Type B pancreatic cell (in vitro differentiated cells): ENCODE data around the gene KRT6C. TPM values are rescaled to one million over a fixed set of nuclear protein-coding genes. Genes with fewer than 3 reads are reported as not detected.
"Not testable (repeated sequence)": the region's sequence is repeated elsewhere in the genome, so short reads cannot be mapped to it uniquely, and the experiment has no call there.

Source experiments
- DNase-seq: peaks from one replicate; pipeline ENCODE4 v3.0.0; 2021; ENCODE audit warnings: mixed read lengths; ENCODE audit not compliant: unreplicated experiment; ENCODE audit errors: extremely low spot score
- H3K27ac Mint-ChIP-seq: 2 replicates; pipeline ENCODE4 v1.8.0; 2021; ENCODE audit warnings: mild to moderate bottlenecking, mixed read lengths
- H3K27me3 Mint-ChIP-seq: 2 replicates; pipeline ENCODE4 v1.8.0; 2021; ENCODE audit warnings: mixed read lengths
- H3K36me3 Mint-ChIP-seq: 2 replicates; pipeline ENCODE4 v1.8.0; 2021; ENCODE audit warnings: mixed read lengths
- H3K4me1 Mint-ChIP-seq: one replicate; pipeline ENCODE4 v1.8.0; 2021; ENCODE audit warnings: mixed read lengths; ENCODE audit not compliant: unreplicated experiment
- H3K4me3 Mint-ChIP-seq: 2 replicates; pipeline ENCODE4 v1.8.0; 2021; ENCODE audit warnings: mild to moderate bottlenecking, mixed read lengths
- H3K9me3 Mint-ChIP-seq: 2 replicates; pipeline ENCODE4 v1.8.0; 2021; ENCODE audit warnings: mixed read lengths
- total RNA-seq: library from RNA; stranded (reverse); gene quantifications from 2 replicates; pipeline ENCODE4 v1.2.1, GENCODE V29; 2021; ENCODE audit warnings: low replicate concordance
- TF ChIP-seq, protein P1 (sequence below): fragments of 200-600 bp; sonication (generic); conservative IDR thresholded peaks from 2 replicates; pipeline ENCODE4 v1.5.0; 2021; ENCODE audit warnings: antibody characterized with exemption, mild to moderate bottlenecking

Gene KRT6C
- total RNA-seq, 1 donor from 2014 or later = 0.19 TPM

DNA sequence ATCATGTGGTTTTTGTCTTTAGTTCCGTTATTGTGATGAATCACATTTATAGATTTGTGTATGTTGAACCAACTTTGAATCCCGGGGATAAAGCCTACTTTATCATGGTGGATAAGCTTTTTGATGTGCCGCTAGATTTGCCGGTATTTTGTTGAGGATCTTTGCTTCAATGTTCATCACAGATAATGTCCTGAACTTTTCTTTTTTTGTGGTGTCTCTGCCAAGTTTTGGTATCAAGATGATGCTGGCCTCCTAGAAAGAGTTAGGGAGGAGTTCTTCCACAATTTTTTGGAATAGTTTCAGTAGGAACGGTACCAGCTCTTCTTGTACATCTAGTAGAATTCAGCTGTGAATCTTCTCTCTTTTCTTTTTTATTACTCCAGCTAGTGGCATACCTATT is 14.7 kb downstream of the KRT6C start:
- Mint-ChIP-seq H3K36me3 (no peaks in the 10 kb centered on the region), H3K9me3 (no peaks in the 10 kb centered on the region), H3K4me3 (no peak overlapping the region), H3K27ac (no peak overlapping the region), H3K4me1 (no peaks in the 10 kb centered on the region), H3K27me3 (peaks cover 12% of the 10 kb centered on the region)
- no peak for DNase-seq
- TF ChIP-seq, protein P1, sequence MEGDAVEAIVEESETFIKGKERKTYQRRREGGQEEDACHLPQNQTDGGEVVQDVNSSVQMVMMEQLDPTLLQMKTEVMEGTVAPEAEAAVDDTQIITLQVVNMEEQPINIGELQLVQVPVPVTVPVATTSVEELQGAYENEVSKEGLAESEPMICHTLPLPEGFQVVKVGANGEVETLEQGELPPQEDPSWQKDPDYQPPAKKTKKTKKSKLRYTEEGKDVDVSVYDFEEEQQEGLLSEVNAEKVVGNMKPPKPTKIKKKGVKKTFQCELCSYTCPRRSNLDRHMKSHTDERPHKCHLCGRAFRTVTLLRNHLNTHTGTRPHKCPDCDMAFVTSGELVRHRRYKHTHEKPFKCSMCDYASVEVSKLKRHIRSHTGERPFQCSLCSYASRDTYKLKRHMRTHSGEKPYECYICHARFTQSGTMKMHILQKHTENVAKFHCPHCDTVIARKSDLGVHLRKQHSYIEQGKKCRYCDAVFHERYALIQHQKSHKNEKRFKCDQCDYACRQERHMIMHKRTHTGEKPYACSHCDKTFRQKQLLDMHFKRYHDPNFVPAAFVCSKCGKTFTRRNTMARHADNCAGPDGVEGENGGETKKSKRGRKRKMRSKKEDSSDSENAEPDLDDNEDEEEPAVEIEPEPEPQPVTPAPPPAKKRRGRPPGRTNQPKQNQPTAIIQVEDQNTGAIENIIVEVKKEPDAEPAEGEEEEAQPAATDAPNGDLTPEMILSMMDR = no peak

DNA sequence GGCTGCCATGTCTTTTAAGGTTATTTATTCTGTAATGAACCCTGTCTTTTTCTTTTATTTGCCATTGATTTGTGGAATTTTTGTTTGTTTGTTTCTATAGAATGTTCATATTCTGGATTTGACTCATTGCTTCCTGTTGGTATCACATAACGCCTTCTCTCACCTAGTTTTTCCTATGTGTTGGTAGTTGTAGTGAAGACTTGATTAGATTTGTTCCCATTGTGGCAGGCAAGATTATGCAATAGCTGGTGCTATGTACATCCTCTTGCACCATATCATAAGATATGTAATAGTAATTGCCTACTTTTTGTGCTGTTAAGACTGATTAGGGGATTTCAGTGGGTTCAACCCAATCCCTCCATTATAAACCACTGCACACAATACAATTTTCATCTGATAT is 17.8 kb downstream of the KRT6C start:
- Mint-ChIP-seq H3K4me3 (no peak overlapping the region), H3K27me3 (peaks cover 14% of the 10 kb centered on the region), H3K36me3 (no peaks in the 10 kb centered on the region), H3K27ac (no peak overlapping the region), H3K4me1 (no peaks in the 10 kb centered on the region), H3K9me3 (no peaks in the 10 kb centered on the region)
- TF ChIP-seq, protein P1 = no peak
- DNase-seq = no peak

- TF ChIP-seq, protein P1 = no peak
- H3K27me3 Mint-ChIP-seq = peaks cover 22% of the 10 kb centered on the region
- H3K27ac Mint-ChIP-seq = no peak overlapping the region
- DNase-seq = no peak
- no peak overlapping the region for H3K4me3 Mint-ChIP-seq
- H3K9me3 Mint-ChIP-seq = no peaks in the 10 kb centered on the region
- no peaks in the 10 kb centered on the region for H3K4me1 Mint-ChIP-seq
- no peaks in the 10 kb centered on the region for H3K36me3 Mint-ChIP-seq
Observed at GRCh38 chr12:52454411-52455201, 19.0 kb downstream of the KRT6C start.

- H3K4me1 Mint-ChIP-seq = no peaks in the 10 kb centered on the region
- H3K4me3 Mint-ChIP-seq = no peak within 1 kb of the TSS
- TF ChIP-seq, protein P1 = no peak
- H3K27me3 Mint-ChIP-seq = peaks cover 37% of the 10 kb centered on the region
- no peak for DNase-seq
- H3K27ac Mint-ChIP-seq = no peak within 1 kb of the TSS
- no peaks in the 10 kb centered on the region for H3K36me3 Mint-ChIP-seq
- H3K9me3 Mint-ChIP-seq = no peaks in the 10 kb centered on the region
Observed at GRCh38 chr12:52452101-52452500, 21.5 kb downstream of the KRT6C start, which contains the start of gene KRT6B. TSS of gene KRT6B (minus strand) at chr12:52452146. CDS start at chr12:52452078, 68 bp downstream.

DNA sequence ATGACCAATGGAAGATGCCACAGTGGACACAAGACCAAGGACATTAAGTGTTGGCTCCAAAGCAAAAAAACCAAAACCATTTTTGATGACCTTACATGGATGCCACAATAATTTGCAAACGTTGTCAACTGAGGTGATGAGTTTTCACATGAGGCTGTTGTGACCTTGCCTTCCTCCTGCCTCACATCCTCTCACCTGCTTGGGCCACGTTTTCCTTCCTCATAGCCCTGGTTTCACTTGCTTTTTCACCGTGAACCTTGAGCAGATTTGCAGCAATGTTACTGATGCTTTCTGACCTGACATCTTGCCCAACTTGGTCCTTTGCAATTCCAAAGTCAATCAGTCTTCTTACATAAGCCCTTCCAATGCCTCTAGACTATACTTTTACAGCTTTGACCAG is 25.4 kb downstream of the KRT6C start:
- TF ChIP-seq, protein P1 = no peak
- no peaks in the 10 kb centered on the region for H3K9me3 Mint-ChIP-seq
- peaks cover 52% of the 10 kb centered on the region for H3K27me3 Mint-ChIP-seq
- no peak overlapping the region for H3K4me3 Mint-ChIP-seq
- DNase-seq = no peak
- H3K36me3 Mint-ChIP-seq = no peaks in the 10 kb centered on the region
- no peaks in the 10 kb centered on the region for H3K4me1 Mint-ChIP-seq
- no peak overlapping the region for H3K27ac Mint-ChIP-seq

- peaks cover 60% of the 10 kb centered on the region for H3K27me3 Mint-ChIP-seq
- not testable (repeated sequence) for DNase-seq, H3K27ac Mint-ChIP-seq, H3K9me3 Mint-ChIP-seq, H3K4me1 Mint-ChIP-seq, H3K4me3 Mint-ChIP-seq, H3K36me3 Mint-ChIP-seq
Observed at GRCh38 chr12:52447196-52447595, 26.4 kb downstream of the KRT6C start.
